Measurements from ENCODE around the gene FAM83C. TPM values are rescaled to one million over a fixed set of nuclear protein-coding genes. Genes with fewer than 3 reads are reported as not detected.

The FAM83C gene
- total and polyA plus RNA-seq, 9 of the 15 experiments (the other 6 are each of a cell fraction or from before 2014, with no cell fraction given), result not detected

GRCh38 chr20:35288325-35289060 lies 3.7 kb downstream of the FAM83C start (continued):
- TF ChIP-seq ZNF584 (CRISPR knock-in tag; IDR thresholded peaks at IDR 0.05; ENCODE audit: low read depth) (no peak), CCNT2 (IDR thresholded peaks at IDR 0.05; ENCODE audit: borderline replicate concordance, extremely low read depth, insufficient read length, low read depth, low read length) (no peak), HES1 (IDR thresholded peaks at IDR 0.05; ENCODE audit: low read depth) (no peak)

- Histone ChIP-seq H4K20me1 (replicated peaks; ENCODE audit: control insufficient read depth, insufficient read depth, low read length) (no peaks in the 10 kb centered on the region), H3K4me1 (replicated peaks in 1 of 2; ENCODE audit: control insufficient read depth in 2 of 2, insufficient read depth in 2 of 2, low read length in 2 of 2) (peaks cover 10 to 53% of the 10 kb centered on the region in 2 experiments; a peak in 4 of 5 replicates), H2AFZ (ENCODE audit: low read depth, low read length) (no peak overlapping the region), H3K36me3 (ENCODE audit: control insufficient read depth, insufficient read depth, low read length) (peaks cover 6% of the 10 kb centered on the region; the same call in 2 of the 3 replicates), H3K27me3 (ENCODE audit: control insufficient read depth in 2 of 2, insufficient read depth in 2 of 2, low read length in 2 of 2) (peaks cover 0 to 20% of the 10 kb centered on the region in 2 experiments; a peak in 3 of 5 replicates), H3K79me2 (ENCODE audit: control insufficient read depth, insufficient read depth, low read length) (peaks cover 23% of the 10 kb centered on the region), H3K27ac (ENCODE audit: extremely low read depth, low read depth, low read length) (no peak overlapping the region), H3K4me2 (ENCODE audit: insufficient read depth, low read length) (no peak overlapping the region), H3K9ac (ENCODE audit: insufficient read depth in 1 of 2, low read depth in 2 of 2, low read length in 2 of 2) (peak overlapping the region in 1 of 2 experiments; percentile 61; a peak in 1 of 4 replicates), H3K4me3 (no peak overlapping the region), H3K9me1 (ENCODE audit: control insufficient read depth, insufficient read depth, low read length) (no peaks in the 10 kb centered on the region), H3K9me3 (replicated peaks; ENCODE audit: control insufficient read depth, insufficient read depth, low read depth, low read length) (no peaks in the 10 kb centered on the region)
- DNase-seq (ENCODE audit: extremely low read depth in 1 of 4, low spot score in 3 of 4) (no peak), ATAC-seq (no peak), FAIRE-seq (no peak)
- no TSS peak for BruUV-seq (replicated peaks)
- in situ Hi-C loops (cut with MboI) (no loop called here), intact Hi-C loops (cut with micrococcal nuclease) (no loop called here)
- CTCF ChIA-PET (ENCODE audit: low intra/inter-chr PET ratio), result no interaction called here
- WGBS (ENCODE audit: insufficient coverage, low coverage, missing lambda C conversion rate), result 57% methylated on average over 27 of the region's 28 CpGs
- TF ChIP-seq ARHGAP35 (IDR thresholded peaks at IDR 0.05; ENCODE audit: partially characterized antibody) (no peak), ESRRA (IDR thresholded peaks at IDR 0.05; ENCODE audit: borderline replicate concordance, low read depth) (peak; percentile 91)
- POLR2A ChIA-PET, result interaction anchor here (0.6 kb wide), 1 partner anchor 9 kb away, joined by 3 read pairs; no protein-coding TSS in a partner anchor
Observed at GRCh38 chr20:35287509-35288324, 4.5 kb downstream of the FAM83C start.
